Measurements from ENCODE around the gene SMARCE1.

GRCh38 chr17:40675905-40676304 is 28.3 kb upstream of the SMARCE1 start:
- TF ChIP-seq POLR2AphosphoS5 (IDR thresholded peaks at IDR 0.05; ENCODE audit: low read depth, low read length) (no peak), REST (IDR thresholded peaks at IDR 0.05; ENCODE audit: insufficient read depth in 1 of 2, low read depth in 2 of 2, low read length in 2 of 2) (no peak), TAF1 (IDR thresholded peaks at IDR 0.05; ENCODE audit: borderline replicate concordance, insufficient read depth, low read length) (no peak), FOXP2 (optimal IDR thresholded peaks at IDR 0.05; ENCODE audit: borderline replicate concordance, extremely low read depth, extremely low read length, insufficient read depth) (no peak), SIN3A (IDR thresholded peaks at IDR 0.05; ENCODE audit: borderline replicate concordance, insufficient read depth, low read length) (no peak)

Measured in PFSK-1 (cell line).